Neural cell (in vitro differentiated cells): ENCODE data around the gene PPFIA1. TPM values are rescaled to one million over a fixed set of nuclear protein-coding genes. Genes with fewer than 3 reads are reported as not detected.

Experiments used
- H2AFZ ChIP-seq: fragments of 200-600, 300-800 bp; sonication (generic), shearing (Covaris generic); 2 replicates; pipeline ENCODE4 v1.6.0; 2014; ENCODE audit warnings: low read depth, mild to moderate bottlenecking, antibody characterized with exemption, low read length, moderate library complexity
- H3F3A ChIP-seq: fragments of 200-600 bp; shearing (Covaris generic); 2 replicates; pipeline ENCODE4 v1.6.1; 2016; ENCODE audit warnings: mild to moderate bottlenecking, moderate library complexity, mixed read lengths, antibody characterized with exemption, low read length; ENCODE audit not compliant: insufficient read depth, poor library complexity, severe bottlenecking
- H3K27ac ChIP-seq: fragments of 200-600, 300-800 bp; sonication (generic), shearing (Covaris generic); 2 replicates; pipeline ENCODE4 v1.5.1; 2014; ENCODE audit warnings: mild to moderate bottlenecking, low read length, moderate library complexity
- H3K27me3 ChIP-seq: fragments of 300-800, 200-600 bp; sonication (generic), shearing (Covaris generic); 2 replicates; pipeline ENCODE4 v1.6.0; 2014; ENCODE audit warnings: mild to moderate bottlenecking, low read depth, low read length, moderate library complexity; ENCODE audit not compliant: insufficient read depth
- H3K36me3 ChIP-seq: fragments of 300-800, 200-600 bp; sonication (generic), shearing (Covaris generic); 2 replicates; pipeline ENCODE4 v1.5.1; 2014; ENCODE audit warnings: mild to moderate bottlenecking, antibody characterized with exemption, low read length, moderate library complexity; ENCODE audit not compliant: insufficient read depth
- H3K4me2 ChIP-seq: fragments of 300-800, 200-600 bp; sonication (generic), shearing (Covaris generic); 2 replicates; pipeline ENCODE4 v1.6.0; 2014; ENCODE audit warnings: mild to moderate bottlenecking, low read length
- H3K4me3 ChIP-seq: fragments of 300-800, 200-600 bp; sonication (generic), shearing (Covaris generic); 2 replicates; pipeline ENCODE4 v1.5.1; 2014; ENCODE audit warnings: mild to moderate bottlenecking, low read length, moderate library complexity
- H3K79me2 ChIP-seq: fragments of 200-600 bp; shearing (Covaris generic); replicated peaks from 2 replicates; pipeline ENCODE4 v1.6.0; 2014; ENCODE audit warnings: mild to moderate bottlenecking, low read length, moderate library complexity; ENCODE audit not compliant: insufficient read depth
- H3K9ac ChIP-seq: fragments of 300-800, 200-600 bp; sonication (generic), shearing (Covaris generic); 2 replicates; pipeline ENCODE4 v1.6.1; 2016; ENCODE audit warnings: mild to moderate bottlenecking, low read length, mixed read lengths
- H3K9me2 ChIP-seq: fragments of 200-600 bp; shearing (Covaris generic); 2 replicates; pipeline ENCODE4 v1.6.1; 2016; ENCODE audit warnings: mild to moderate bottlenecking, low read length, mixed read lengths; ENCODE audit not compliant: insufficient read depth
- H3K9me3 ChIP-seq: fragments of 200-600, 300-800 bp; sonication (generic), shearing (Covaris generic); 2 replicates; pipeline ENCODE4 v1.6.1; 2016; ENCODE audit warnings: mild to moderate bottlenecking, mixed run types, low read length, moderate library complexity, mixed read lengths
- H4K20me1 ChIP-seq: fragments of 200-600 bp; shearing (Covaris generic); 2 replicates; pipeline ENCODE4 v1.6.1; 2016; ENCODE audit warnings: mild to moderate bottlenecking, mixed run types; ENCODE audit not compliant: insufficient read depth
- CTCF ChIP-seq: fragments of 450-650 bp; IDR thresholded peaks from 2 replicates; pipeline ENCODE4 v1.5.1; 2014; ENCODE audit warnings: antibody characterized with exemption, mild to moderate bottlenecking, moderate library complexity; ENCODE audit not compliant: poor library complexity, severe bottlenecking
- EP300 ChIP-seq: fragments of 450-650 bp; conservative IDR thresholded peaks from 2 replicates; pipeline ENCODE4 v1.6.1; 2014; ENCODE audit warnings: antibody characterized with exemption, mild to moderate bottlenecking, moderate library complexity; ENCODE audit not compliant: poor library complexity, severe bottlenecking
- EZH2 ChIP-seq: fragments of 200-600, 300-800 bp; shearing (Covaris generic), sonication (generic); IDR thresholded peaks from 2 replicates; pipeline ENCODE4 v1.6.1; 2014; ENCODE audit warnings: antibody characterized with exemption, low read length, borderline replicate concordance, mild to moderate bottlenecking; ENCODE audit not compliant: insufficient read depth, poor library complexity, severe bottlenecking
- MXI1 ChIP-seq: fragments of 450-650 bp; conservative IDR thresholded peaks from 2 replicates; pipeline ENCODE4 v1.6.1; 2014; ENCODE audit warnings: antibody characterized with exemption, mild to moderate bottlenecking; ENCODE audit not compliant: poor library complexity, severe bottlenecking
- POLR2AphosphoS5 ChIP-seq: IDR thresholded peaks from 2 replicates; pipeline ENCODE4 v1.6.1; 2012
- RAD21 ChIP-seq: fragments of 450-650 bp; conservative IDR thresholded peaks from 2 replicates; pipeline ENCODE4 v1.6.1; 2014; ENCODE audit warnings: antibody characterized with exemption, mild to moderate bottlenecking, moderate library complexity
- REST ChIP-seq: IDR thresholded peaks from 2 replicates; pipeline ENCODE4 v1.6.1; 2012; ENCODE audit warnings: borderline replicate concordance
- SMC3 ChIP-seq: fragments of 450-650 bp; conservative IDR thresholded peaks from 2 replicates; pipeline ENCODE4 v1.6.1; 2014; ENCODE audit warnings: antibody characterized with exemption, mild to moderate bottlenecking, moderate library complexity; ENCODE audit not compliant: poor library complexity
- TAF1 ChIP-seq: IDR thresholded peaks from 2 replicates; pipeline ENCODE4 v1.6.1; 2012; ENCODE audit warnings: low read depth
- polyA plus RNA-seq: library from polyadenylated mRNA; depleted of rRNA; stranded (reverse); fragments of >200 nt; gene quantifications from 2 replicates; pipeline ENCODE4 v1.2.3, GENCODE V29; 2014

Gene PPFIA1
- polyA plus RNA-seq, 1 donor from 2014 or later, result 48.9 TPM

- Histone ChIP-seq H3K9me2 (no peaks in the 10 kb centered on the region), H3K4me2 (no peak overlapping the region), H3K4me3 (no peak overlapping the region), H2AFZ (no peak overlapping the region), H3K27me3 (no peaks in the 10 kb centered on the region), H4K20me1 (peaks cover 4% of the 10 kb centered on the region), H3K79me2 (no peaks in the 10 kb centered on the region), H3K36me3 (peaks cover 5% of the 10 kb centered on the region), H3K9ac (no peak overlapping the region), H3K9me3 (no peaks in the 10 kb centered on the region), H3F3A (no peaks in the 10 kb centered on the region), H3K27ac (no peak overlapping the region)
- TF ChIP-seq TAF1 (no peak), EP300 (no peak), CTCF (no peak), POLR2AphosphoS5 (no peak)
Observed at GRCh38 chr11:70409871-70410270, 139.4 kb downstream of the PPFIA1 start.

GRCh38 chr11:70410276-70411205, 140.1 kb downstream of the PPFIA1 start:
- Histone ChIP-seq H3K4me2 (no peak overlapping the region), H3K27me3 (no peaks in the 10 kb centered on the region), H3K36me3 (peaks cover 5% of the 10 kb centered on the region), H3K4me3 (no peak overlapping the region), H4K20me1 (peaks cover 4% of the 10 kb centered on the region), H3K9me2 (no peaks in the 10 kb centered on the region), H3K9ac (no peak overlapping the region), H3F3A (no peaks in the 10 kb centered on the region), H2AFZ (no peak overlapping the region), H3K9me3 (no peaks in the 10 kb centered on the region), H3K27ac (no peak overlapping the region), H3K79me2 (no peaks in the 10 kb centered on the region)
- no peak for TF ChIP-seq EZH2
- TF ChIP-seq TAF1, result no peak
- no peak for TF ChIP-seq CTCF
- no peak for TF ChIP-seq REST
- no peak for TF ChIP-seq RAD21
- TF ChIP-seq MXI1, result no peak
- TF ChIP-seq EP300, result no peak
- TF ChIP-seq SMC3, result no peak
- no peak for TF ChIP-seq POLR2AphosphoS5
